C4-2B (cell line): ENCODE results near the gene CBX2.
A peak's percentile ranks its signal among the peaks of the same experiment; 100 is the strongest.

Experiments used
- ZFX ChIP-seq: fragments of 450-650 bp; IDR thresholded peaks from 2 replicates; pipeline ENCODE4 v1.6.1; 2017
- TF ChIP-seq, protein P1 (sequence below): fragments of 450-650 bp; conservative IDR thresholded peaks from 2 replicates; pipeline ENCODE4 v1.5.1; 2017; ENCODE audit warnings: mild to moderate bottlenecking

DNA sequence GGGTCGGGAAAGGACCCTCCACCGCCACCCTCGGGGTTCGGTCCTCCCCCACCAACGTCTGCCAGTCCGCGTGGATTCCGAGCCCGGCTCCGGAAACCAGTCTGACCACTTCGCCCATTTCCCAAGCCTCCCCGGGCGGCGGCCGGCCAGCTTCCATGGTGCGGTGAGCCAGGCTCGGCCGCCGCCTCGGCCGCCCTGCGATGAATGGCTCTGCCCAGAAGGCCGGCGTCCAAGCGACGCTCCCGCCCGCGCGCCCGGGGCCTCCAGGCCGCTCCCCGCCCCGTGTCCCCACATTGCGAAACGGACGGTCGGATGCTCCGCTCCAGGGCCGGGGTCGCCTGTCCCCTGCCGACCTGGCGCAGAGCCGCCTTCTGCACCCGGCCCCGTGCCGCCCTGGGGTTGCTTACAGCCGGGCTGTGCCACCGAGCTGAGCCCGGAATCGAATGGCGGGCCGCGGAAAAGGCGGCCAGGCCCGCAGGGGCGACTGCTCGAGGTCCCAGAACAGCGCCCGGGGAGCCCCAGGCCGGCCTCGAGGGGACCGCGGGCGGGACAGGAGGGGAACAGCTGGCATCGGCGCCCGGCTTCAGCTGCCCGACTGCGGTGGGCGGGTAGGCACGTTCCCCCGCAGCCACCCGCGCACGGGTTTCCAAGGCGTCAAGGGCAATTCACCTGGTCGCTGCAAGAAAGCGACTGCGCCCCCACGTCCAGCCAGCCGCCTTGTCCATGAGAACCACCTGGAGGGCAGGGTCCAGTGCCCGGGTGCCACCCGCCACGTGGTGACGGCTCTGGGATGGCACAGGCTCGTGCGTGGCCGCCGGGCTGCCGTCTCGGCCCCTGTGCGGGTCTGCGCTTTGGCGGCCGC lies 37.3 kb downstream of the CBX2 start:
- TF ChIP-seq, protein P1, sequence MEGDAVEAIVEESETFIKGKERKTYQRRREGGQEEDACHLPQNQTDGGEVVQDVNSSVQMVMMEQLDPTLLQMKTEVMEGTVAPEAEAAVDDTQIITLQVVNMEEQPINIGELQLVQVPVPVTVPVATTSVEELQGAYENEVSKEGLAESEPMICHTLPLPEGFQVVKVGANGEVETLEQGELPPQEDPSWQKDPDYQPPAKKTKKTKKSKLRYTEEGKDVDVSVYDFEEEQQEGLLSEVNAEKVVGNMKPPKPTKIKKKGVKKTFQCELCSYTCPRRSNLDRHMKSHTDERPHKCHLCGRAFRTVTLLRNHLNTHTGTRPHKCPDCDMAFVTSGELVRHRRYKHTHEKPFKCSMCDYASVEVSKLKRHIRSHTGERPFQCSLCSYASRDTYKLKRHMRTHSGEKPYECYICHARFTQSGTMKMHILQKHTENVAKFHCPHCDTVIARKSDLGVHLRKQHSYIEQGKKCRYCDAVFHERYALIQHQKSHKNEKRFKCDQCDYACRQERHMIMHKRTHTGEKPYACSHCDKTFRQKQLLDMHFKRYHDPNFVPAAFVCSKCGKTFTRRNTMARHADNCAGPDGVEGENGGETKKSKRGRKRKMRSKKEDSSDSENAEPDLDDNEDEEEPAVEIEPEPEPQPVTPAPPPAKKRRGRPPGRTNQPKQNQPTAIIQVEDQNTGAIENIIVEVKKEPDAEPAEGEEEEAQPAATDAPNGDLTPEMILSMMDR, result no peak
- peak; percentile 76; the same call in 1 of the 2 replicates for TF ChIP-seq ZFX
